GM23338 (cell line): ENCODE results near the gene STK38L. TPM values are rescaled to one million over a fixed set of nuclear protein-coding genes. Genes with fewer than 3 reads are reported as not detected.

Experiments
- ATAC-seq: fragments of 200-7000 bp; cut with Tn5 transposase; 3 replicates; pipeline ENCODE4 v1.9.1; 2020
- DNase-seq: peaks from one replicate; pipeline ENCODE4 v3.0.0-alpha.2; 2015; ENCODE audit warnings: low spot score
- H2AFZ ChIP-seq: fragments of 200-600 bp; sonication (generic); 2 replicates; pipeline ENCODE4 v1.8.0; 2016; ENCODE audit warnings: antibody characterized with exemption, mild to moderate bottlenecking, moderate library complexity
- H3F3A ChIP-seq: fragments of 200-600 bp; sonication (generic); replicated peaks from 2 replicates; pipeline ENCODE4 v1.8.0; 2017; ENCODE audit warnings: antibody characterized with exemption, mixed run types, low read depth
- H3K27ac ChIP-seq: fragments of 200-600 bp; sonication (generic); 2 replicates; pipeline ENCODE4 v1.6.1; 2016; ENCODE audit warnings: low read depth
- H3K27me3 ChIP-seq: fragments of 200-600 bp; sonication (generic); 2 replicates; pipeline ENCODE4 v1.8.0; 2016; ENCODE audit warnings: mild to moderate bottlenecking, mixed run types, moderate library complexity; ENCODE audit not compliant: insufficient read depth
- H3K36me3 ChIP-seq: fragments of 200-600 bp; sonication (generic); 2 replicates; pipeline ENCODE4 v1.8.0; 2016; ENCODE audit warnings: mild to moderate bottlenecking; ENCODE audit not compliant: insufficient read depth
- H3K4me1 ChIP-seq: fragments of 200-600 bp; sonication (generic); 2 replicates; pipeline ENCODE4 v1.8.0; 2016; ENCODE audit warnings: mild to moderate bottlenecking, moderate library complexity; ENCODE audit not compliant: insufficient read depth
- H3K4me2 ChIP-seq: fragments of 200-600 bp; sonication (generic); 2 replicates; pipeline ENCODE4 v1.7.1; 2017; ENCODE audit warnings: mixed run types
- H3K4me3 ChIP-seq: fragments of 200-600 bp; sonication (generic); 2 replicates; pipeline ENCODE4 v1.6.1; 2016; ENCODE audit warnings: mixed run types
- H3K79me2 ChIP-seq: fragments of 200-600 bp; sonication (generic); replicated peaks from 2 replicates; pipeline ENCODE4 v1.8.0; 2017; ENCODE audit warnings: mild to moderate bottlenecking; ENCODE audit not compliant: insufficient read depth
- H3K9me2 ChIP-seq: fragments of 200-600 bp; sonication (generic); 2 replicates; pipeline ENCODE4 v1.8.0; 2017; ENCODE audit not compliant: insufficient read depth
- H4K20me1 ChIP-seq: fragments of 200-600 bp; sonication (generic); replicated peaks from 2 replicates; pipeline ENCODE4 v1.8.0; 2017; ENCODE audit warnings: mild to moderate bottlenecking; ENCODE audit not compliant: insufficient read depth
- H3K27ac Mint-ChIP-seq: 2 replicates; pipeline ENCODE4 v1.8.0; 2020; ENCODE audit warnings: inconsistent platforms, mild to moderate bottlenecking, moderate library complexity, mixed read lengths
- H3K27me3 Mint-ChIP-seq: 3 replicates; pipeline ENCODE4 v1.8.0; 2022; ENCODE audit warnings: low read depth, mild to moderate bottlenecking, moderate library complexity, mixed read lengths, inconsistent platforms; ENCODE audit not compliant: insufficient read depth, poor library complexity
- H3K36me3 Mint-ChIP-seq: 3 replicates; pipeline ENCODE4 v1.8.0; 2021; ENCODE audit warnings: low read depth, mild to moderate bottlenecking, inconsistent platforms, moderate library complexity, mixed read lengths
- H3K4me1 Mint-ChIP-seq: 3 replicates; pipeline ENCODE4 v1.8.0; 2020; ENCODE audit warnings: mild to moderate bottlenecking, inconsistent platforms, mixed read lengths
- H3K4me3 Mint-ChIP-seq: 3 replicates; pipeline ENCODE4 v1.8.0; 2021; ENCODE audit warnings: moderate library complexity, mild to moderate bottlenecking, inconsistent platforms, mixed read lengths
- H3K9me3 Mint-ChIP-seq: 3 replicates; pipeline ENCODE4 v1.8.0; 2020; ENCODE audit warnings: moderate library complexity, mild to moderate bottlenecking, inconsistent platforms, mixed read lengths
- CREB1 ChIP-seq: fragments of 250-450 bp; sonication (Bioruptor Pico); IDR thresholded peaks from 2 replicates; pipeline ENCODE4 v1.5.0; 2020; ENCODE audit warnings: low read depth, mild to moderate bottlenecking, moderate library complexity
- CTCF ChIP-seq, 2 experiments: fragments of 200-600 bp in 1 of 2; sonication (generic) in 1 of 2; conservative IDR thresholded peaks; 2 replicates each; pipeline versions ENCODE4 v1.5.1 to v1.6.1; 2016 to 2017; ENCODE audit warnings: antibody characterized with exemption in 2 of 2, low read depth in 2 of 2, mild to moderate bottlenecking in 2 of 2, moderate library complexity in 1 of 2
- ETS1 ChIP-seq: IDR thresholded peaks from 2 replicates; pipeline ENCODE4 v1.6.1; 2016; ENCODE audit warnings: antibody characterized with exemption
- EZH2 ChIP-seq: fragments of 200-600 bp; sonication (generic); IDR thresholded peaks from one replicate; pipeline ENCODE4 v1.8.0; 2017; ENCODE audit warnings: antibody characterized with exemption, mild to moderate bottlenecking, low read depth; ENCODE audit not compliant: unreplicated experiment
- JUNB ChIP-seq: IDR thresholded peaks from one replicate; pipeline ENCODE4 v1.6.1; 2016; ENCODE audit warnings: antibody characterized with exemption; ENCODE audit not compliant: unreplicated experiment
- POLR2AphosphoS5 ChIP-seq: IDR thresholded peaks from 2 replicates; pipeline ENCODE4 v1.6.1; 2016; ENCODE audit warnings: antibody characterized with exemption, low read depth
- REST ChIP-seq: IDR thresholded peaks from one replicate; pipeline ENCODE4 v1.6.1; 2018; ENCODE audit warnings: antibody characterized with exemption; ENCODE audit not compliant: unreplicated experiment
- STAT1 ChIP-seq: IDR thresholded peaks from one replicate; pipeline ENCODE4 v1.6.1; 2016; ENCODE audit warnings: antibody characterized with exemption; ENCODE audit not compliant: unreplicated experiment
- ZNF114 ChIP-seq: fragments of 250-450 bp; sonication (Bioruptor Pico); IDR thresholded peaks from 2 replicates; pipeline ENCODE4 v1.5.0; 2020; ENCODE audit warnings: mild to moderate bottlenecking, moderate library complexity
- ZNF331 ChIP-seq: fragments of 250-450 bp; sonication (Bioruptor Pico); IDR thresholded peaks from 2 replicates; pipeline ENCODE4 v1.5.0; 2020; ENCODE audit warnings: low read depth, mild to moderate bottlenecking, moderate library complexity
- polyA plus RNA-seq: library from polyadenylated mRNA; unstranded; fragments of >200 nt; fragmentation: Nextera tagmentation; extraction: Ambion mirVana; gene quantifications from 2 replicates; pipeline ENCODE4 v1.2.1, GENCODE V29; 2016
- total RNA-seq: library from RNA; depleted of rRNA; stranded (reverse); fragments of >200 nt; shearing (Covaris generic); gene quantifications from 2 replicates; pipeline ENCODE4 v1.2.3, GENCODE V29; 2014

The STK38L gene
- total and polyA plus RNA-seq, 2 experiments from 2014 or later: 28.9 to 56.5 TPM

GRCh38 chr12:27198036-27198435, 46.0 kb upstream of the STK38L start:
- Histone ChIP-seq H3K27ac (no peak overlapping the region), H3K27me3 (no peaks in the 10 kb centered on the region), H3K9me2 (peaks cover 6% of the 10 kb centered on the region; the same call in 1 of the 2 replicates), H3K36me3 (no peaks in the 10 kb centered on the region), H3K4me1 (peaks cover 18% of the 10 kb centered on the region), H3K79me2 (no peaks in the 10 kb centered on the region), H3F3A (no peaks in the 10 kb centered on the region), H4K20me1 (no peaks in the 10 kb centered on the region), H2AFZ (peak overlapping the region; percentile 91), H3K4me3 (no peak overlapping the region), H3K4me2 (no peak overlapping the region)
- no peaks in the 10 kb centered on the region for H3K36me3 Mint-ChIP-seq
- peaks cover 10% of the 10 kb centered on the region for H3K4me1 Mint-ChIP-seq
- DNase-seq (peak; percentile 8), ATAC-seq (peak; percentile 39; the same call in 2 of the 3 replicates)
- TF ChIP-seq JUNB: no peak
- no peak for TF ChIP-seq ZNF331 (CRISPR knock-in tag)
- no peak for TF ChIP-seq REST
- TF ChIP-seq STAT1: no peak
- H3K9me3 Mint-ChIP-seq: no peaks in the 10 kb centered on the region
- H3K4me3 Mint-ChIP-seq: no peak overlapping the region
- no peak overlapping the region for H3K27ac Mint-ChIP-seq
- H3K27me3 Mint-ChIP-seq: peaks cover 2% of the 10 kb centered on the region

GRCh38 chr12:27199638-27200300, 44.3 kb upstream of the STK38L start:
- DNase-seq (no peak), ATAC-seq (no peak)
- Mint-ChIP-seq H3K9me3 (no peaks in the 10 kb centered on the region), H3K4me1 (peaks cover 10% of the 10 kb centered on the region), H3K27me3 (peaks cover 2% of the 10 kb centered on the region), H3K4me3 (no peak overlapping the region), H3K36me3 (no peaks in the 10 kb centered on the region), H3K27ac (no peak overlapping the region; the same call in 1 of the 2 replicates)
- H3K27me3 ChIP-seq: no peaks in the 10 kb centered on the region
- H3F3A ChIP-seq: no peaks in the 10 kb centered on the region
- peaks cover 18% of the 10 kb centered on the region for H3K4me1 ChIP-seq
- peak overlapping the region; percentile 43; the same call in 1 of the 2 replicates for H2AFZ ChIP-seq
- H4K20me1 ChIP-seq: no peaks in the 10 kb centered on the region
- no peak overlapping the region for H3K27ac ChIP-seq
- 0 out of 2 replicates have a peak overlapping the region, but pooled peaks have one; percentile 1 for H3K4me2 ChIP-seq
- H3K36me3 ChIP-seq: no peaks in the 10 kb centered on the region
- H3K9me2 ChIP-seq: peaks cover 11% of the 10 kb centered on the region; the same call in 1 of the 2 replicates
- TF ChIP-seq EZH2 (no peak), STAT1 (no peak), POLR2AphosphoS5 (no peak), CREB1 (CRISPR knock-in tag) (no peak), CTCF (conservative IDR thresholded peaks at IDR 0.05; ENCODE audit: low read depth in 2 of 2) (no peak), REST (no peak), ETS1 (no peak), JUNB (no peak), ZNF114 (CRISPR knock-in tag) (no peak)
- no peaks in the 10 kb centered on the region for H3K79me2 ChIP-seq
- H3K4me3 ChIP-seq: no peak overlapping the region
